Erythroblast (primary cell): ENCODE results near the gene PRKAB2.

Experiments
- GATA1 ChIP-seq: IDR thresholded peaks from 2 replicates; pipeline ENCODE4 v1.6.1; 2011; ENCODE audit warnings: low read depth, mild to moderate bottlenecking, control low read depth, low read length, moderate library complexity
- POLR2A ChIP-seq: IDR thresholded peaks from 2 replicates; pipeline ENCODE4 v1.6.1; 2011; ENCODE audit warnings: mild to moderate bottlenecking, low read length

DNA sequence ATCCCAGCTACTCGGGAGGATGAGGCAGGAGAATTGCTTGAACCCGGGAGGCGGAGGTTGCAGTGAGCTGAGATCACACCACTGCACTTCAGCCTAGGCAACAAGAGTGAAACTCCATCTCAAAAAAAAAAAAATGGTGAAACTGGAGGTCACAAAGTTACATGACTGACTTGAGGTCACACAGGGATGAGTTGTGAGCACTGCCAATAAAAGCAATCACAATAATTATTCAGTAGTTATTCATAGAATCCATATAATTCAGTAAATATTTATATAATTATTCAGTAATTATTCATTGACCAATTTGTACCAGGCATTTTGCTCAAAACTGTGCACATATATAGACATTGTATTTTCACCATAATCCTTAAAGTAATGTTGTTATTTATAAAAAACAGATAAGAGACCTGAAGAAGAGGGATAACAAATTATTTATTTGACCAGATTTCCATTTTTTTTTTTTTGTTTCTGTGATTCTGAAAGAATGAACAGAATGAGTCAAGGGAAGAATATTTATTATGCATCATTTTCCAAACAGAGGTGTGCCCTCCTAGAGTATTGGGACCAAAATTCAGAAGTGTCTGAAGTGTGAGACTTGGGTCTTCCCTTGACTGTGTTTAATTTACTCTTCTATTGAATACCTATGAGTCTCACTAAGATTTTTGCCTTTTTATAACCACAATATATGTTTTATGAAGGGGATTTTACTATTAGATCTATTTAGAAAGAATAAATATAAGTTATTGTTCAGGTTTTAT lies 43.0 kb downstream of the PRKAB2 start:
- TF ChIP-seq POLR2A (no peak), GATA1 (no peak)
